Activated CD8-positive, alpha-beta T cell treated with anti-CD3 and anti-CD28 coated beads for 36 hours (primary cell): Measurements from ENCODE around the gene OSER1. TPM values are rescaled to one million over a fixed set of nuclear protein-coding genes. Genes with fewer than 3 reads are reported as not detected.
A peak's percentile ranks its signal among the peaks of the same experiment; 100 is the strongest.

Source experiments
- ATAC-seq: fragments of 200-7000 bp; cut with Tn5 transposase; one replicate; pipeline ENCODE4 v1.10.0; 2021; ENCODE audit warnings: mild to moderate bottlenecking, moderate library complexity
- CTCF ChIA-PET: fragments of 350-600 bp; sonication (Branson Sonifier 250); formaldehyde crosslinking; loops from one replicate; lab custom pipeline; 2021; ENCODE audit warnings: antibody characterized with exemption; lab: Charles Lee
- POLR2A ChIA-PET: fragments of 350-600 bp; sonication (Branson Sonifier 250); formaldehyde crosslinking; loops from one replicate; lab custom pipeline; 2021; ENCODE audit warnings: antibody characterized with exemption; lab: Charles Lee
- DNase-seq: peaks from one replicate; pipeline ENCODE4 v3.0.0-alpha.2; 2020
- H3K27ac Mint-ChIP-seq: one replicate; pipeline ENCODE4 v1.8.0; 2021; ENCODE audit warnings: mild to moderate bottlenecking, mixed read lengths
- H3K27me3 Mint-ChIP-seq: one replicate; pipeline ENCODE4 v1.8.0; 2021; ENCODE audit warnings: mixed read lengths
- H3K36me3 Mint-ChIP-seq: one replicate; pipeline ENCODE4 v1.8.0; 2021; ENCODE audit warnings: low read depth, mixed read lengths
- H3K4me1 Mint-ChIP-seq: one replicate; pipeline ENCODE4 v1.8.0; 2021; ENCODE audit warnings: low read depth, mixed read lengths
- H3K4me3 Mint-ChIP-seq: one replicate; pipeline ENCODE4 v1.8.0; 2021; ENCODE audit warnings: mild to moderate bottlenecking, moderate library complexity, mixed read lengths
- H3K9me3 Mint-ChIP-seq: one replicate; pipeline ENCODE4 v1.8.0; 2021; ENCODE audit warnings: mixed read lengths
- CTCF ChIP-seq: fragments of 200-600 bp; IDR thresholded peaks from one replicate; pipeline ENCODE4 v1.8.0; 2022; ENCODE audit warnings: antibody characterized with exemption, mild to moderate bottlenecking
- intact Hi-C: fragments of 100-400 bp; cut with micrococcal nuclease; formaldehyde crosslinking; loops from one replicate; pipeline ENCODE4 v1.10.0; 2022
- total RNA-seq, 2 experiments: library from RNA; stranded (reverse); gene quantifications; one replicate each; pipeline ENCODE4 v1.2.3, GENCODE V29; 2021

Gene OSER1
- total RNA-seq, 2 experiments from 2014 or later = 20.9 to 23.3 TPM

- ChIA-PET CTCF (interaction anchor here (0.8 to 9.8 kb wide), 28 partner anchors 7 to 467 kb away, joined by 3 to 444 read pairs (median 7); partner anchors contain the start of genes FITM2, GDAP1L1 and TTPAL), POLR2A (interaction anchor here (1.6 to 3.3 kb wide), 2 partner anchors 8 to 92 kb away, joined by 4 to 25 read pairs; partner anchors contain the start of genes FITM2 and OSER1)
- intact Hi-C loops = loop anchor here (5.0 to 10.0 kb wide), 3 partner anchors 169 to 394 kb away; no protein-coding TSS in a partner anchor
- H3K4me1 Mint-ChIP-seq = peaks cover 49% of the 10 kb centered on the region
- ATAC-seq = peak; percentile 40
- peak; percentile 82 for DNase-seq
- H3K27ac Mint-ChIP-seq = peak overlapping the region; percentile 75
- no peaks in the 10 kb centered on the region for H3K27me3 Mint-ChIP-seq
- no peaks in the 10 kb centered on the region for H3K36me3 Mint-ChIP-seq
- TF ChIP-seq CTCF = peak; percentile 16
- H3K9me3 Mint-ChIP-seq = no peaks in the 10 kb centered on the region
- H3K4me3 Mint-ChIP-seq = peak overlapping the region; percentile 50
These were observed 7.9 kb upstream of the OSER1 start for GRCh38 chr20:44218446-44218845.

GRCh38 chr20:44217342-44218092, 6.9 kb upstream of the OSER1 start:
- ATAC-seq (peak; percentile 55), DNase-seq (peak; percentile 77)
- no peaks in the 10 kb centered on the region for H3K9me3 Mint-ChIP-seq
- CTCF ChIA-PET = interaction anchor here (0.6 to 9.8 kb wide), 49 partner anchors 8 to 1146 kb away, joined by 3 to 444 read pairs (median 5); partner anchors contain the start of genes ADA, FITM2, GDAP1L1 and HNF4A
- H3K27me3 Mint-ChIP-seq = no peaks in the 10 kb centered on the region
- H3K27ac Mint-ChIP-seq = peak overlapping the region; percentile 75
- no peaks in the 10 kb centered on the region for H3K36me3 Mint-ChIP-seq
- TF ChIP-seq CTCF = peak; percentile 95
- POLR2A ChIA-PET = interaction anchor here (1.2 to 3.3 kb wide), 4 partner anchors 7 to 96 kb away, joined by 3 to 25 read pairs (median 4); partner anchors contain the start of genes FITM2 and OSER1
- intact Hi-C loops = loop anchor here (1.0 to 10.0 kb wide), 4 partner anchors 94 to 395 kb away; partner anchors contain the start of gene FITM2
- peak overlapping the region; percentile 50 for H3K4me3 Mint-ChIP-seq
- peaks cover 51% of the 10 kb centered on the region for H3K4me1 Mint-ChIP-seq

- POLR2A ChIA-PET = no interaction called here
- Mint-ChIP-seq H3K4me3 (no peak overlapping the region), H3K27ac (peak overlapping the region; percentile 66), H3K9me3 (no peaks in the 10 kb centered on the region), H3K4me1 (peaks cover 53% of the 10 kb centered on the region), H3K36me3 (no peaks in the 10 kb centered on the region), H3K27me3 (no peaks in the 10 kb centered on the region)
- DNase-seq = peak; percentile 86
- CTCF ChIA-PET = interaction anchor here (0.8 to 9.8 kb wide), 24 partner anchors 10 to 518 kb away, joined by 3 to 444 read pairs (median 3); partner anchors contain the start of genes FITM2 and SERINC3
- intact Hi-C loops = loop anchor here (5.0 to 10.0 kb wide), 3 partner anchors 172 to 397 kb away; no protein-coding TSS in a partner anchor
- ATAC-seq = peak; percentile 22
- TF ChIP-seq CTCF = peak; percentile 85
These were observed 4.6 kb upstream of the OSER1 start for GRCh38 chr20:44215125-44215524.

GRCh38 chr20:44212792-44213191, 2.2 kb upstream of the OSER1 start:
- ChIA-PET POLR2A (interaction anchor here (2.1 kb wide), 1 partner anchor 98 kb away, joined by 10 read pairs; the partner anchor contains the start of gene FITM2), CTCF (interaction anchor here (0.6 to 9.8 kb wide), 7 partner anchors 96 to 390 kb away, joined by 3 to 444 read pairs (median 5); partner anchors contain the start of gene FITM2)
- no peaks in the 10 kb centered on the region for H3K27me3 Mint-ChIP-seq
- no peak overlapping the region for H3K27ac Mint-ChIP-seq
- no peak for ATAC-seq
- DNase-seq = no peak
- no peaks in the 10 kb centered on the region for H3K36me3 Mint-ChIP-seq
- H3K9me3 Mint-ChIP-seq = no peaks in the 10 kb centered on the region
- H3K4me3 Mint-ChIP-seq = no peak overlapping the region
- intact Hi-C loops = loop anchor here (10.0 kb wide), 1 partner anchor 252 kb away; no protein-coding TSS in a partner anchor
- peaks cover 45% of the 10 kb centered on the region for H3K4me1 Mint-ChIP-seq
- no peak for TF ChIP-seq CTCF
